Nephron progenitor cell (in vitro differentiated cells): ENCODE measurements around the gene HAGHL.
A peak's percentile ranks its signal among the peaks of the same experiment; 100 is the strongest.
"Not testable (repeated sequence)": the region's sequence is repeated elsewhere in the genome, so short reads cannot be mapped to it uniquely, and the experiment has no call there.

Experiments
- DNase-seq: peaks from one replicate; pipeline ENCODE4 v3.0.0; 2021
- H3K27ac Mint-ChIP-seq: 2 replicates; pipeline ENCODE4 v1.8.0; 2021; ENCODE audit warnings: mild to moderate bottlenecking, moderate library complexity, mixed read lengths
- H3K27me3 Mint-ChIP-seq: 2 replicates; pipeline ENCODE4 v1.8.0; 2021; ENCODE audit warnings: mild to moderate bottlenecking, low read depth, mixed read lengths; ENCODE audit not compliant: poor library complexity
- H3K36me3 Mint-ChIP-seq: 2 replicates; pipeline ENCODE4 v1.8.0; 2021; ENCODE audit warnings: low read depth, mixed read lengths
- H3K4me1 Mint-ChIP-seq: 2 replicates; pipeline ENCODE4 v1.8.0; 2021; ENCODE audit warnings: mixed read lengths
- H3K4me3 Mint-ChIP-seq: 2 replicates; pipeline ENCODE4 v1.8.0; 2021; ENCODE audit warnings: mild to moderate bottlenecking, moderate library complexity, mixed read lengths
- H3K9me3 Mint-ChIP-seq: 2 replicates; pipeline ENCODE4 v1.8.0; 2021; ENCODE audit warnings: mild to moderate bottlenecking, moderate library complexity, mixed read lengths
- TF ChIP-seq, protein P1 (sequence below): fragments of 200-600 bp; sonication (generic); IDR thresholded peaks from 2 replicates; pipeline ENCODE4 v1.5.0; 2021; ENCODE audit warnings: antibody characterized with exemption

The HAGHL gene

DNA sequence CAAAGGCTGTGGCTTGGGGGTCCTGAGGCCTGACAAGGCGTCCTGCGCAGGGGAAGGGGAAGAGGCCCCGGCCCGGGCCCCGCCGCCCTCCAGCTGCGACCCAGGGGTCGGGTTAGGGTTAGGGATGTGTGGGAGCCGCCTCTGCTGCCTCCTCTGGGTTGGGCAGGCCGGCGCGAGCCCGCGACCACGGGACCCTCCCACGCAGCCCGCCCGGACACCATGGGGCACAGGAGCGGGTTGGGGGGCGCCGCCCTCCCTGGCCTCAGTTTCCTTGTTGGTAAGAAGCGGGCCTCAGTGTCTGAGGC lies 13.5 kb downstream of the HAGHL start:
- Mint-ChIP-seq H3K4me3 (peak overlapping the region; percentile 83), H3K4me1 (peaks cover 24% of the 10 kb centered on the region), H3K27ac (no peak overlapping the region), H3K27me3 (peaks cover 4% of the 10 kb centered on the region), H3K9me3 (no peaks in the 10 kb centered on the region), H3K36me3 (peaks cover 5% of the 10 kb centered on the region)
- TF ChIP-seq, protein P1, sequence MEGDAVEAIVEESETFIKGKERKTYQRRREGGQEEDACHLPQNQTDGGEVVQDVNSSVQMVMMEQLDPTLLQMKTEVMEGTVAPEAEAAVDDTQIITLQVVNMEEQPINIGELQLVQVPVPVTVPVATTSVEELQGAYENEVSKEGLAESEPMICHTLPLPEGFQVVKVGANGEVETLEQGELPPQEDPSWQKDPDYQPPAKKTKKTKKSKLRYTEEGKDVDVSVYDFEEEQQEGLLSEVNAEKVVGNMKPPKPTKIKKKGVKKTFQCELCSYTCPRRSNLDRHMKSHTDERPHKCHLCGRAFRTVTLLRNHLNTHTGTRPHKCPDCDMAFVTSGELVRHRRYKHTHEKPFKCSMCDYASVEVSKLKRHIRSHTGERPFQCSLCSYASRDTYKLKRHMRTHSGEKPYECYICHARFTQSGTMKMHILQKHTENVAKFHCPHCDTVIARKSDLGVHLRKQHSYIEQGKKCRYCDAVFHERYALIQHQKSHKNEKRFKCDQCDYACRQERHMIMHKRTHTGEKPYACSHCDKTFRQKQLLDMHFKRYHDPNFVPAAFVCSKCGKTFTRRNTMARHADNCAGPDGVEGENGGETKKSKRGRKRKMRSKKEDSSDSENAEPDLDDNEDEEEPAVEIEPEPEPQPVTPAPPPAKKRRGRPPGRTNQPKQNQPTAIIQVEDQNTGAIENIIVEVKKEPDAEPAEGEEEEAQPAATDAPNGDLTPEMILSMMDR: no peak
- DNase-seq: peak; percentile 48

DNA sequence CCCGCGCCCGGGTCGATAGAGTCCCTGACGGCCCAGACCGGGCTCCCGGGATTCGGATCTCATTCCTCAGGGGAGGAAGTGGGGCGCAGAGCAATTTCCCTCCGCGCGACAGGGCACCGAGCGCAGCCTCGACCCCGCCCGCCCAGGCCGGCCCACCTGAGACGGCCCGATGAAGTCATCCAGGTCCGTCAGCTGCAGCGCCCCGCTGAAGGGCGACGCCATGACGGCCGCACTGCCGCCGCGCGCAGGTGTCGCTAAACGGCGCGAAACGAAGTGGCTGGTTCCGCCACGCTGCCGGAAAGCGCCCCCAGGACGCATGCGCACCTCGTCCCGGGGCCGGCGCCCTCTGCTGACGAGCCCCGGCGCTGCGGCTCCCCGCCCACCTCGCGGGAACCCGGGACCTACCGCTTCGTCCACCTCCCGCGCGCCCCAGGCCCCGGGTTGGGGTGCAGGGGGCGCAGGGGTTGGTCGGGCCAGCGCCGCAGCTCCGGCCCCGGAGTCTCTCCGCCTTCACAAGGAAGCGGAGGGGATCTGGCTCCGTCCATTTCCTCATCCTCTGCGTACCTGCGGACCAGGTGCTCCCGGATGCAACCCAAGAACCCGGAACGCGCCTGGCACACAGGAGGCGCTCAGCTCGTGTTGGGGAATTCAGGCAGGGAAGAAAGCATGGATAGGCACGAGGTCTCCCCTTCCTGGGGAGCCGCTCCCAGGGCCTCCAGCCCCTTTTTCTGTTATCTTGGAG lies 14.0 kb downstream of the HAGHL start, which contains the start of gene CIAO3:
Gene CIAO3, minus strand, starts transcription at position 234 of the 742 bp plus-strand sequence. Its CDS starts 12 bp downstream, at position 222.
- Mint-ChIP-seq H3K27ac (peak within 1 kb of the TSS; percentile 61), H3K9me3 (no peaks in the 10 kb centered on the region)
- peak; percentile 94 for DNase-seq

DNA sequence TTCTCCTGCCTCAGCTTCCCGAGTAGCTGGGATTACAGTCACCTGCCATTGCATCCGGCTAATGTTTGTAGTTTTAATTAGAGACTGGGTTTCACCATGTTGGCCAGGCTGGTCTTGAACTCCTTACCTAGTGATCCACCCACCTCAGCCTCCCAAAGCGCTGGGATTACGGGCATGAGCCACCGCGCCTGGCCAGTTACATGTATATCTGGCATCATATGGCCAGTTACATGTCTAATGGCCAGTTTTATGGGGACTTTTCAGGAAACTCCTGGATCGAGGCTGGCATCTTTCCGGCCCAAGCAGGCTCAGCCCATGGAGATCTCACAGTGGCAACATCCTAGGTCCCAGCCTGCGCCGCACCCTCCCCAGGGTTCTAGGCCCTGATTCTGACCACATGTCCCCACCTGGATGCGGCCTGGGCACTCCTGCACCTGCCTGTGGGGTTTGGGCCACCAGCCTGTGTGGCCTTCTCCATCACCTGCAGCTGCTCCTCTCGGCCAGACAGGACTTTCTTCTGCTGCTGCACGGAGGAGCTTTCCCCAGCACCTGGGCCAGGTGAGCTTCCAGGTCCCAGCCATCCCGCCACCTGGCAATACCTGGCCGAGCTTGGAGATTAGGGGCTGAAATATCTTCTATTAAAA lies 15.2 kb downstream of the HAGHL start:
- Mint-ChIP-seq H3K27me3 (peaks cover 6% of the 10 kb centered on the region), H3K4me3 (peak overlapping the region; percentile 84), H3K9me3 (no peaks in the 10 kb centered on the region), H3K4me1 (peaks cover 24% of the 10 kb centered on the region), H3K36me3 (peaks cover 4% of the 10 kb centered on the region), H3K27ac (no peak overlapping the region)
- DNase-seq: no peak
- TF ChIP-seq, protein P1: no peak

More for the DNA sequence above, 14.0 kb downstream of the HAGHL start, which contains the start of gene CIAO3:
- H3K27me3 Mint-ChIP-seq: peaks cover 6% of the 10 kb centered on the region
- H3K4me3 Mint-ChIP-seq: peak within 1 kb of the TSS; percentile 84
- peaks cover 4% of the 10 kb centered on the region for H3K36me3 Mint-ChIP-seq
- TF ChIP-seq, protein P1: peak; percentile 87
- peaks cover 24% of the 10 kb centered on the region for H3K4me1 Mint-ChIP-seq

DNA sequence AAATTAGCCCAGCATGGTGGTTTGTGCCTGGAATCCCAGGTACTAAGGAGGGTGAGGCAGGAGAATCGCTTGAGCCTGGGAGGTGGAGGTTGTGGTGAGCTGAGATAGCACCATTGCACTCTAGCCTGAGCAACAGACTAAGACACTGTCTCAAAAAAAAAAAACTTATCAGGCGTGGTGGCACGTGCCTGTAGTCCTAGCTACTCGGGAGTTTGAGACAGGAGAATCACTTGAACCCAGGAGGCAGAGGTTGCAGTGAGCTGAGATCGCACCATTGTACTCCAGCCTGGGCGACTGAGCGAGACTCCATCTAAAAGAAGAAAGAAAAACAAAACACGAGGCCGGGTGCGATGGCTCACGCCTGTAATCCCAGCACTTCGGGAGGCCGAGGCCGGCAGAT lies 16.0 kb downstream of the HAGHL start:
- H3K4me3 Mint-ChIP-seq, DNase-seq, H3K36me3 Mint-ChIP-seq, H3K27ac Mint-ChIP-seq, H3K27me3 Mint-ChIP-seq, H3K9me3 Mint-ChIP-seq: not testable (repeated sequence)
- peaks cover 17% of the 10 kb centered on the region for H3K4me1 Mint-ChIP-seq

DNA sequence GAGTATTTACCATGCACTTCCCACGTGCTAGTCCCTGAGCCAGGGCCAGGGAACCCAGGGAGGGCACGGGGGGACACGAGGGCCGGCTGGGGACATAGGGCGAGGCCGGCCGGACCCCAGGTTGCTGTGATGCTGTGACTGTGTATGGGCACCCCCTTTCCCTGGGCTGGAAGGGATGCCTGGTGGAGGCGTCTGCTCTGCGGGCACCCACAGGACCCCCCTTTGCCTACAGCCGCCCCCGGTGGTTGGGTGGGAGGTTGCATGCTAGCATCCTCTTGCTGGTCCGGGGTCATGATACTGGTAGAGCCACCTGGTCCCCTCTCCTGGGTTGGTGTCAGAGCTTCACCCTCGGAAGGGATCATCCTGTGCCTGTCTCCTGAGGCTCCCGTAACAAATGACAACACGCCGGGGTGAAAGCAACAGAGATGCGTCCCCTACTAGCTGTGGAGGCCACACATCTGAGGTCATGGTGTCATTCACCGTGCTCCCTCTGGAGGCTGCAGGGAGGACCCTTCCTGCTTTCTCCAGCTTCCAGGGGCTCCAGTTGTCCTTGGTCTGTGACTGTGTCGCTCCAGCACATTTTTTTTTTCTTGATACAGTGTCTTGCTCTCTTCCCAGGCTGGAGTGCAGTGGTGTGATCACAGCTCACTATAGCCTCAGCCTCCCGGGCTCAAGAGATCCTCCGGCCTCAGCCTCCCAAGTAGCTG lies 17.0 kb downstream of the HAGHL start:
- Mint-ChIP-seq H3K9me3 (no peaks in the 10 kb centered on the region), H3K27ac (no peak overlapping the region), H3K4me3 (no peak overlapping the region), H3K27me3 (peaks cover 13% of the 10 kb centered on the region), H3K36me3 (no peaks in the 10 kb centered on the region), H3K4me1 (peaks cover 14% of the 10 kb centered on the region)
- TF ChIP-seq, protein P1: no peak
- no peak for DNase-seq

DNA sequence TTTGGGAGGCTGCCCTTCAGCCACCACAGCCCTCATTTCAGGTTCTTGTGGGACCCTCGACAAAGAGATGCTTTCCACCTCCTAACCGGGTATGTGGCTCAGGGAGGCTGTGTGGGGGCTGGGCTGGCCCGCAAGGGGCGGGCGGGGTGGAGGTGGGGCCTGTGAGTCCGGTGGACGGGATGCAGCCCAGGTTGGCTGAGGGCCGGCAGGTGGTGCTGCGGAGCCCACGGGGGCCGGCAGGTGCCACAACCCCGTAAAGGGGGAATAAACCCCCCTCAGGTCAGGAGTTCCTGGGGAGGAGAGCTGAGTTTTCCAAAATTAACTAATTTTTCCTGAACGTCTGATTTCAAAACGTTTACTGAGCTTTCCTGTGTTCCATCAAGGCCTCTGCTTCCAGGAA lies 18.8 kb downstream of the HAGHL start:
- Mint-ChIP-seq H3K27me3 (peaks cover 18% of the 10 kb centered on the region), H3K9me3 (no peaks in the 10 kb centered on the region), H3K4me1 (peaks cover 5% of the 10 kb centered on the region), H3K27ac (no peak overlapping the region), H3K4me3 (no peak overlapping the region), H3K36me3 (no peaks in the 10 kb centered on the region)
- TF ChIP-seq, protein P1: peak; percentile 58
- DNase-seq: peak; percentile 73
